Measurements from ENCODE around the gene PTPRM.

- no peak for TF ChIP-seq EZH2phosphoT487 (IDR thresholded peaks at IDR 0.05; ENCODE audit: insufficient read depth, low read depth)
- no peak for TF ChIP-seq EZH2 (IDR thresholded peaks at IDR 0.05; ENCODE audit: insufficient read depth, poor library complexity, severe bottlenecking)
Measured at GRCh38 chr18:8097927-8098326, 530.8 kb downstream of the PTPRM start.
